SU-DHL-6 (cell line): ENCODE data around the gene C19orf73.

Experiments
- CTCF ChIP-seq: fragments of 200-600 bp; sonication (generic); IDR thresholded peaks from one replicate; pipeline ENCODE4 v1.5.1; 2017; ENCODE audit warnings: antibody characterized with exemption, mild to moderate bottlenecking, low read length, moderate library complexity; ENCODE audit not compliant: insufficient read depth, poor library complexity, severe bottlenecking
- EZH2phosphoT487 ChIP-seq: fragments of 200-600 bp; sonication (generic), shearing (Covaris generic); conservative IDR thresholded peaks from 2 replicates; pipeline ENCODE4 v1.6.1; 2018; ENCODE audit warnings: mild to moderate bottlenecking, antibody characterized with exemption, low read length, moderate library complexity, mixed read lengths

DNA sequence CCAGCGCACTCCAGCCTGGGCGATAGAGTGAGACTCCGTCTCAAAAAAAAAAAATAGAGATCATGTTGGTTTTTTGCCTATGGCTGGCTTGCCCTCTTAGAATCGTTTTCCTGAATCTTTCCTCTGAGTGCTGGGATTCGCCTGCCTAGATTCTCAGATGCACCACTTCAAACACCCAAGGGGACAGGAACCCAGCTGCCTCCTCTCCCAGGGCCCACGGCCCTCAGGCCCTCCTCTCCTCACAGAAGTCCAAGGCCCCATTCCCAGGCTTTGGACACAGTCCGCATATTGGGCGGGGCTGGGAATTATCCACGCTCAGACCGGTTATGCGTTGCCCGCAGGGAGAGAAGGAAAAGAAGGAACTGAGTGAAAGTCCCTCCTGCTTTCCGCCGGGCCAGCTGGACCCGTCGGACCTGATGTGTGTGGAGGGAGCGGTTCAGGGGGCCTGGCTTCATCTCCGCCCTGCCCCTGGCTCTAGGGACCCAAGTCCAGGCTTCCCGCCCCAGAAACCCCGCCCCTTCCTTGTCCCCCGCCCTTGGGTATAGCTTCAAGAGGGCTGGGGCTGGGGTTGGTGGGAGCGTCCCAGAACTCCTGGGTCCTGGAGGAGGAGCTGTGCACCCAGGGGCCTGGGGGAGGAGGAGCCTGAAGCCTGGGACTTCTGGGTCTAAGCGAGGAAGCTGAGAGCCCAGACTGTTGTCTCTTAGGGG is 6.2 kb upstream of the C19orf73 start:
- TF ChIP-seq CTCF = no peak
- TF ChIP-seq EZH2phosphoT487 = no peak
